HCT116 (cell line): Measurements from ENCODE around the gene ISCA1. TPM values are rescaled to one million over a fixed set of nuclear protein-coding genes. Genes with fewer than 3 reads are reported as not detected.

ENCODE experiments used
- ATAC-seq: fragments of 200-7000 bp; cut with Tn5 transposase; 2 replicates; pipeline ENCODE4 v1.9.1; 2020; ENCODE audit warnings: mild to moderate bottlenecking, moderate library complexity
- BruUV-seq: library from RNA; stranded (reverse); fragments of 400-500 nt; replicated peaks from 2 replicates; lab custom pipeline; 2021; lab: Mats Ljungman, UMichigan
- CTCF ChIA-PET: fragments of 300-600 bp; sonication (Branson Sonifier 250); formaldehyde crosslinking; loops from one replicate; lab custom pipeline; 2021; ENCODE audit warnings: antibody characterized with exemption; lab: Charles Lee
- POLR2A ChIA-PET: fragments of 300-600, 350-600 bp; sonication (Branson Sonifier 250); formaldehyde crosslinking; loops from one replicate; lab custom pipeline; 2021; ENCODE audit warnings: antibody characterized with exemption; lab: Charles Lee
- RAD21 ChIA-PET, 2 experiments: fragments of 300-600 bp; sonication (Branson Sonifier 250); formaldehyde crosslinking; loops; one replicate each; lab custom pipeline; 2023; ENCODE audit warnings: low total read pairs in 2 of 2; ENCODE audit not compliant: uncharacterized antibody in 2 of 2, unreplicated experiment in 2 of 2, low non-redundant PET in 1 of 2; lab: Charles Lee
- DNase-seq: peaks from one replicate; pipeline ENCODE4 v3.0.0-alpha.2; 2010; ENCODE audit warnings: low read depth, low spot score
- H2AFZ ChIP-seq: fragments of 200-600 bp; shearing (Covaris generic), sonication (generic); 2 replicates; pipeline ENCODE4 v1.6.1; 2017; ENCODE audit warnings: low read depth, mixed run types, mixed read lengths, antibody characterized with exemption, low read length; ENCODE audit not compliant: poor library complexity, severe bottlenecking
- H3K27ac ChIP-seq: 2 replicates; pipeline ENCODE4 v1.5.1; 2012; ENCODE audit warnings: low read depth, low read length
- H3K27me3 ChIP-seq: fragments of 200-600 bp; sonication (generic); 2 replicates; pipeline ENCODE4 v1.6.1; 2016; ENCODE audit warnings: mixed run types, low read length, mixed read lengths; ENCODE audit not compliant: insufficient read depth
- H3K36me3 ChIP-seq, 2 experiments: fragments of 200-500 bp in 1 of 2; fragments of 200-600 bp in 1 of 2; sonication (Bioruptor generic) in 1 of 2; sonication (generic) in 1 of 2; 2 replicates each; pipeline versions ENCODE4 v1.5.1 to v1.6.1; 2014 to 2016; ENCODE audit warnings: low read length in 2 of 2, inconsistent platforms in 1 of 2, mixed read lengths in 1 of 2, mixed run types in 1 of 2; ENCODE audit not compliant: insufficient read depth in 2 of 2, control insufficient read depth in 1 of 2
- H3K4me1 ChIP-seq, 2 experiments: fragments of 200-600 bp in 1 of 2; sonication (generic) in 1 of 2; 2 replicates each; pipeline versions ENCODE4 v1.5.1 to v1.6.1; 2012 to 2017; ENCODE audit warnings: low read length in 2 of 2, inconsistent platforms in 1 of 2, mild to moderate bottlenecking in 1 of 2, mixed read lengths in 1 of 2, mixed run types in 1 of 2, moderate library complexity in 1 of 2; ENCODE audit not compliant: insufficient read depth in 2 of 2, control insufficient read depth in 1 of 2
- H3K4me2 ChIP-seq: fragments of 200-600 bp; sonication (generic); 2 replicates; pipeline ENCODE4 v1.6.1; 2017; ENCODE audit warnings: mixed run types, low read length, mixed read lengths
- H3K4me3 ChIP-seq, 2 experiments: fragments of 200-600 bp in 1 of 2; sonication (generic) in 1 of 2; replicated peaks in 1 of 2; 2 replicates each; pipeline ENCODE4 v1.5.1; 2011 to 2016; ENCODE audit warnings: low read length in 2 of 2, control low read depth in 1 of 2, low read depth in 1 of 2, mild to moderate bottlenecking in 1 of 2, mixed read lengths in 1 of 2, mixed run types in 1 of 2
- H3K79me2 ChIP-seq: fragments of 200-600 bp; sonication (generic); 2 replicates; pipeline ENCODE4 v1.6.1; 2017; ENCODE audit warnings: mild to moderate bottlenecking, mixed run types, low read length, moderate library complexity, mixed read lengths; ENCODE audit not compliant: insufficient read depth
- H3K9ac ChIP-seq: fragments of 200-600 bp; sonication (generic); 2 replicates; pipeline ENCODE4 v1.6.1; 2016; ENCODE audit warnings: low read length, mixed read lengths
- H3K9me2 ChIP-seq: fragments of 200-600 bp; sonication (generic), shearing (Covaris generic); 2 replicates; pipeline ENCODE4 v1.6.1; 2017; ENCODE audit warnings: mixed run types, mild to moderate bottlenecking, moderate library complexity; ENCODE audit not compliant: insufficient read depth
- H3K9me3 ChIP-seq, 2 experiments: fragments of 200-500 bp in 1 of 2; fragments of 200-600 bp in 1 of 2; sonication (Bioruptor generic) in 1 of 2; sonication (generic) in 1 of 2; 2 replicates each; pipeline ENCODE4 v1.6.1; 2014 to 2017; ENCODE audit warnings: low read length in 2 of 2, mixed read lengths in 2 of 2, inconsistent platforms in 1 of 2, low read depth in 1 of 2, mild to moderate bottlenecking in 1 of 2, mixed run types in 1 of 2, moderate library complexity in 1 of 2; ENCODE audit not compliant: control insufficient read depth in 1 of 2, insufficient read depth in 1 of 2
- H4K20me1 ChIP-seq: fragments of 200-600 bp; sonication (generic), shearing (Covaris generic); 2 replicates; pipeline ENCODE4 v1.6.1; 2017; ENCODE audit warnings: mixed run types, mild to moderate bottlenecking, moderate library complexity; ENCODE audit not compliant: insufficient read depth
- ATF3 ChIP-seq: IDR thresholded peaks from 2 replicates; pipeline ENCODE4 v1.6.1; 2012
- CBX3 ChIP-seq: IDR thresholded peaks from 2 replicates; pipeline ENCODE4 v1.6.1; 2012; ENCODE audit warnings: low read depth
- CEBPB ChIP-seq: IDR thresholded peaks from 2 replicates; pipeline ENCODE4 v1.6.1; 2012; ENCODE audit warnings: low read depth
- ELF1 ChIP-seq: IDR thresholded peaks from 2 replicates; pipeline ENCODE4 v1.6.1; 2012; ENCODE audit warnings: low read depth, borderline replicate concordance
- EZH2 ChIP-seq: fragments of 200-600 bp; sonication (generic); IDR thresholded peaks from 2 replicates; pipeline ENCODE4 v1.6.1; 2017; ENCODE audit warnings: antibody characterized with exemption, mixed run types
- EZH2phosphoT487 ChIP-seq: fragments of 200-600 bp; IDR thresholded peaks from 2 replicates; pipeline ENCODE4 v1.6.1; 2018; ENCODE audit warnings: antibody characterized with exemption, borderline replicate concordance
- JUND ChIP-seq: IDR thresholded peaks from 2 replicates; pipeline ENCODE4 v1.6.1; 2012
- MAX ChIP-seq: IDR thresholded peaks from 2 replicates; pipeline ENCODE4 v1.6.1; 2012
- POLR2A ChIP-seq: IDR thresholded peaks from 2 replicates; pipeline ENCODE4 v1.7.0; 2011; ENCODE audit warnings: borderline replicate concordance; ENCODE audit not compliant: insufficient read depth, insufficient read length; ENCODE audit errors: extremely low read depth
- POLR2AphosphoS5 ChIP-seq: IDR thresholded peaks from 2 replicates; pipeline ENCODE4 v1.6.1; 2011; ENCODE audit warnings: mild to moderate bottlenecking, low read depth, low read length, moderate library complexity
- SIN3A ChIP-seq: IDR thresholded peaks from 2 replicates; pipeline ENCODE4 v1.6.1; 2012; ENCODE audit warnings: low read depth
- TCF7L2 ChIP-seq: IDR thresholded peaks from 2 replicates; pipeline ENCODE4 v1.7.0; 2011; ENCODE audit warnings: borderline replicate concordance, inconsistent platforms; ENCODE audit not compliant: insufficient read depth, insufficient read length; ENCODE audit errors: extremely low read depth
- ZNF274 ChIP-seq: fragments of 200-500 bp; sonication (Bioruptor generic); IDR thresholded peaks from 2 replicates; pipeline ENCODE4 v1.6.1; 2014; ENCODE audit warnings: mild to moderate bottlenecking, low read depth, low read length, inconsistent platforms
- intact Hi-C: fragments of 100-400 bp; cut with micrococcal nuclease; formaldehyde crosslinking; loops from 2 replicates; pipeline ENCODE4 v1.10.0; 2022
- total RNA-seq: library from RNA; stranded (reverse); gene quantifications from one replicate; pipeline ENCODE4 v1.2.1, GENCODE V29; 2021; ENCODE audit not compliant: unreplicated experiment
- TF ChIP-seq, protein P1 (sequence below), 3 experiments: fragments of 200-600 bp in 1 of 3; sonication (generic) in 1 of 3; IDR thresholded peaks in 2 of 3; conservative IDR thresholded peaks in 1 of 3; 2 replicates each; pipeline ENCODE4 v1.5.1; 2012 to 2017; ENCODE audit warnings: low read depth in 2 of 3, low read length in 2 of 3, antibody characterized with exemption in 1 of 3, borderline replicate concordance in 1 of 3, control low read depth in 1 of 3, mild to moderate bottlenecking in 1 of 3, mixed read lengths in 1 of 3, mixed run types in 1 of 3, moderate library complexity in 1 of 3; ENCODE audit not compliant: insufficient read depth in 1 of 3
- TF ChIP-seq, protein P2 (sequence below): IDR thresholded peaks from 2 replicates; pipeline ENCODE4 v1.6.1; 2012; ENCODE audit warnings: low read depth
- TF ChIP-seq, protein P3 (sequence below): IDR thresholded peaks from 2 replicates; pipeline ENCODE4 v1.6.1; 2011; ENCODE audit warnings: mild to moderate bottlenecking, low read length, moderate library complexity; ENCODE audit not compliant: insufficient replicate concordance; ENCODE audit errors: extremely low read depth

ISCA1 gene
- total RNA-seq, 1 experiment from 2014 or later, result 25.7 TPM

DNA sequence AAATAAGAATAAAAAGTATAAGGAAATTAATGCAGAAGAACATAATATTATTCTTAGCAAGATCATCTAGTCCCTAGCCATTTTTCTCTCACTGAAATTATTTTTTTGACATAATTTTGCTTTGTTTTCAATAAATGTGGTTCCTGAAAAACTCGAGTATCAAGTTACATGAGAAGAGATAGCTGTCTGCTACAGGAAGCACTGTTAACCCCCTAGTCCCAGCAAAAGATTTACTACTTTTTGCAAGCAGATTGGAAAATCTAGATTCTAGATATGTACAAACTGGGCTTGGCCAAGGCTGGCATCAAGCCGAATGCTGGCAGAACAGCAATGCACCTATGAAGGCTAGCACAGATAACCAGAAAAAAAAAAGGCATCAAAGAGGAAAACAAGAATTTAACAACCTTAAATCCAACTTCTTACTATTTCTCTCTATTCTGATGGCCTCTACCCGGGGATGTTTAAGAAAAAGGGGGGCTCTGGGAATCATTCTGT lies 21.9 kb upstream of the ISCA1 start:
- Histone ChIP-seq H2AFZ (no peak overlapping the region), H3K79me2 (no peaks in the 10 kb centered on the region), H3K27ac (no peak overlapping the region), H3K9ac (no peak overlapping the region), H3K27me3 (no peaks in the 10 kb centered on the region), H3K9me3 (no peaks in the 10 kb centered on the region), H3K4me3 (no peak overlapping the region), H4K20me1 (no peaks in the 10 kb centered on the region), H3K9me2 (no peaks in the 10 kb centered on the region), H3K4me2 (no peak overlapping the region), H3K4me1 (peaks cover 2 to 7% of the 10 kb centered on the region in 2 experiments; a peak in 3 of 4 replicates), H3K36me3 (peaks cover 22 to 51% of the 10 kb centered on the region in 2 experiments; a peak in 3 of 4 replicates)
- DNase-seq (no peak), ATAC-seq (no peak)
- intact Hi-C loops, result no loop called here
- no peak for TF ChIP-seq POLR2A
- TF ChIP-seq EZH2, result no peak
- no peak for TF ChIP-seq ZNF274
- TF ChIP-seq, protein P1, sequence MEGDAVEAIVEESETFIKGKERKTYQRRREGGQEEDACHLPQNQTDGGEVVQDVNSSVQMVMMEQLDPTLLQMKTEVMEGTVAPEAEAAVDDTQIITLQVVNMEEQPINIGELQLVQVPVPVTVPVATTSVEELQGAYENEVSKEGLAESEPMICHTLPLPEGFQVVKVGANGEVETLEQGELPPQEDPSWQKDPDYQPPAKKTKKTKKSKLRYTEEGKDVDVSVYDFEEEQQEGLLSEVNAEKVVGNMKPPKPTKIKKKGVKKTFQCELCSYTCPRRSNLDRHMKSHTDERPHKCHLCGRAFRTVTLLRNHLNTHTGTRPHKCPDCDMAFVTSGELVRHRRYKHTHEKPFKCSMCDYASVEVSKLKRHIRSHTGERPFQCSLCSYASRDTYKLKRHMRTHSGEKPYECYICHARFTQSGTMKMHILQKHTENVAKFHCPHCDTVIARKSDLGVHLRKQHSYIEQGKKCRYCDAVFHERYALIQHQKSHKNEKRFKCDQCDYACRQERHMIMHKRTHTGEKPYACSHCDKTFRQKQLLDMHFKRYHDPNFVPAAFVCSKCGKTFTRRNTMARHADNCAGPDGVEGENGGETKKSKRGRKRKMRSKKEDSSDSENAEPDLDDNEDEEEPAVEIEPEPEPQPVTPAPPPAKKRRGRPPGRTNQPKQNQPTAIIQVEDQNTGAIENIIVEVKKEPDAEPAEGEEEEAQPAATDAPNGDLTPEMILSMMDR (IDR thresholded peaks at IDR 0.05 in 2 of 3, conservative IDR thresholded peaks at IDR 0.05 in 1 of 3; ENCODE audit: borderline replicate concordance in 1 of 3, insufficient read depth in 1 of 3, low read depth in 2 of 3, low read length in 2 of 3), result no peak
- TF ChIP-seq ATF3, result no peak
- no peak for TF ChIP-seq POLR2AphosphoS5
- TF ChIP-seq JUND, result no peak
- TF ChIP-seq, protein P2, sequence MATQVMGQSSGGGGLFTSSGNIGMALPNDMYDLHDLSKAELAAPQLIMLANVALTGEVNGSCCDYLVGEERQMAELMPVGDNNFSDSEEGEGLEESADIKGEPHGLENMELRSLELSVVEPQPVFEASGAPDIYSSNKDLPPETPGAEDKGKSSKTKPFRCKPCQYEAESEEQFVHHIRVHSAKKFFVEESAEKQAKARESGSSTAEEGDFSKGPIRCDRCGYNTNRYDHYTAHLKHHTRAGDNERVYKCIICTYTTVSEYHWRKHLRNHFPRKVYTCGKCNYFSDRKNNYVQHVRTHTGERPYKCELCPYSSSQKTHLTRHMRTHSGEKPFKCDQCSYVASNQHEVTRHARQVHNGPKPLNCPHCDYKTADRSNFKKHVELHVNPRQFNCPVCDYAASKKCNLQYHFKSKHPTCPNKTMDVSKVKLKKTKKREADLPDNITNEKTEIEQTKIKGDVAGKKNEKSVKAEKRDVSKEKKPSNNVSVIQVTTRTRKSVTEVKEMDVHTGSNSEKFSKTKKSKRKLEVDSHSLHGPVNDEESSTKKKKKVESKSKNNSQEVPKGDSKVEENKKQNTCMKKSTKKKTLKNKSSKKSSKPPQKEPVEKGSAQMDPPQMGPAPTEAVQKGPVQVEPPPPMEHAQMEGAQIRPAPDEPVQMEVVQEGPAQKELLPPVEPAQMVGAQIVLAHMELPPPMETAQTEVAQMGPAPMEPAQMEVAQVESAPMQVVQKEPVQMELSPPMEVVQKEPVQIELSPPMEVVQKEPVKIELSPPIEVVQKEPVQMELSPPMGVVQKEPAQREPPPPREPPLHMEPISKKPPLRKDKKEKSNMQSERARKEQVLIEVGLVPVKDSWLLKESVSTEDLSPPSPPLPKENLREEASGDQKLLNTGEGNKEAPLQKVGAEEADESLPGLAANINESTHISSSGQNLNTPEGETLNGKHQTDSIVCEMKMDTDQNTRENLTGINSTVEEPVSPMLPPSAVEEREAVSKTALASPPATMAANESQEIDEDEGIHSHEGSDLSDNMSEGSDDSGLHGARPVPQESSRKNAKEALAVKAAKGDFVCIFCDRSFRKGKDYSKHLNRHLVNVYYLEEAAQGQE, result no peak
- TF ChIP-seq ELF1, result no peak
- TF ChIP-seq SIN3A, result no peak
- no peak for TF ChIP-seq MAX
- TF ChIP-seq CBX3, result no peak
- TF ChIP-seq TCF7L2, result no peak
- TF ChIP-seq, protein P3, sequence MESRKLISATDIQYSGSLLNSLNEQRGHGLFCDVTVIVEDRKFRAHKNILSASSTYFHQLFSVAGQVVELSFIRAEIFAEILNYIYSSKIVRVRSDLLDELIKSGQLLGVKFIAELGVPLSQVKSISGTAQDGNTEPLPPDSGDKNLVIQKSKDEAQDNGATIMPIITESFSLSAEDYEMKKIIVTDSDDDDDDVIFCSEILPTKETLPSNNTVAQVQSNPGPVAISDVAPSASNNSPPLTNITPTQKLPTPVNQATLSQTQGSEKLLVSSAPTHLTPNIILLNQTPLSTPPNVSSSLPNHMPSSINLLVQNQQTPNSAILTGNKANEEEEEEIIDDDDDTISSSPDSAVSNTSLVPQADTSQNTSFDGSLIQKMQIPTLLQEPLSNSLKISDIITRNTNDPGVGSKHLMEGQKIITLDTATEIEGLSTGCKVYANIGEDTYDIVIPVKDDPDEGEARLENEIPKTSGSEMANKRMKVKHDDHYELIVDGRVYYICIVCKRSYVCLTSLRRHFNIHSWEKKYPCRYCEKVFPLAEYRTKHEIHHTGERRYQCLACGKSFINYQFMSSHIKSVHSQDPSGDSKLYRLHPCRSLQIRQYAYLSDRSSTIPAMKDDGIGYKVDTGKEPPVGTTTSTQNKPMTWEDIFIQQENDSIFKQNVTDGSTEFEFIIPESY, result no peak
- no peak for TF ChIP-seq CEBPB
- TF ChIP-seq EZH2phosphoT487, result no peak
- RAD21 ChIA-PET, result no interaction called here
- POLR2A ChIA-PET, result no interaction called here
- no TSS peak for BruUV-seq
- CTCF ChIA-PET, result no interaction called here
